ENCODE measurements around the gene APEX2. TPM values are rescaled to one million over a fixed set of nuclear protein-coding genes. Genes with fewer than 3 reads are reported as not detected.
A peak's percentile ranks its signal among the peaks of the same experiment; 100 is the strongest.
"Not testable (repeated sequence)": the region's sequence is repeated elsewhere in the genome, so short reads cannot be mapped to it uniquely, and the experiment has no call there.

APEX2 gene
- total RNA-seq, 5 donors from 2014 or later (not counting 1 experiment from before 2014, with no cell fraction given), result 7.5 to 17.2 (median 15.3) TPM

GRCh38 chrX:55050599-55050998 lies 50.4 kb downstream of the APEX2 start:
- H3K27me3 Mint-ChIP-seq; POLR2A ChIA-PET; H3K27me3 ChIP-seq (replicated peaks in 1 of 2; ENCODE audit: control insufficient read depth in 2 of 2, extremely low read depth in 1 of 2, insufficient read depth in 2 of 2, low read length in 1 of 2); ATAC-seq (replicated peaks in 1 of 4); H3K9me3 ChIP-seq; H3K4me1 Mint-ChIP-seq; H3K9me3 Mint-ChIP-seq; H3K4me3 Mint-ChIP-seq; DNase-seq; H3K4me3 ChIP-seq (ENCODE audit: control insufficient read depth in 1 of 2, extremely low read depth in 1 of 2, low read length in 1 of 2); H3K36me3 Mint-ChIP-seq; H3K4me1 ChIP-seq (ENCODE audit: control insufficient read depth in 1 of 2, extremely low read depth in 1 of 2, insufficient read depth in 2 of 2, low read length in 2 of 2); H3K27ac Mint-ChIP-seq; H3K36me3 ChIP-seq (ENCODE audit: control insufficient read depth in 2 of 2, extremely low read depth in 1 of 2, insufficient read depth in 1 of 2, low read length in 1 of 2); CTCF ChIA-PET; H3K27ac ChIP-seq (ENCODE audit: low read length): not testable (repeated sequence)
- WGBS (ENCODE audit: insufficient coverage), result no CpG with 5 or more reads among the region's 2 CpGs

DNA sequence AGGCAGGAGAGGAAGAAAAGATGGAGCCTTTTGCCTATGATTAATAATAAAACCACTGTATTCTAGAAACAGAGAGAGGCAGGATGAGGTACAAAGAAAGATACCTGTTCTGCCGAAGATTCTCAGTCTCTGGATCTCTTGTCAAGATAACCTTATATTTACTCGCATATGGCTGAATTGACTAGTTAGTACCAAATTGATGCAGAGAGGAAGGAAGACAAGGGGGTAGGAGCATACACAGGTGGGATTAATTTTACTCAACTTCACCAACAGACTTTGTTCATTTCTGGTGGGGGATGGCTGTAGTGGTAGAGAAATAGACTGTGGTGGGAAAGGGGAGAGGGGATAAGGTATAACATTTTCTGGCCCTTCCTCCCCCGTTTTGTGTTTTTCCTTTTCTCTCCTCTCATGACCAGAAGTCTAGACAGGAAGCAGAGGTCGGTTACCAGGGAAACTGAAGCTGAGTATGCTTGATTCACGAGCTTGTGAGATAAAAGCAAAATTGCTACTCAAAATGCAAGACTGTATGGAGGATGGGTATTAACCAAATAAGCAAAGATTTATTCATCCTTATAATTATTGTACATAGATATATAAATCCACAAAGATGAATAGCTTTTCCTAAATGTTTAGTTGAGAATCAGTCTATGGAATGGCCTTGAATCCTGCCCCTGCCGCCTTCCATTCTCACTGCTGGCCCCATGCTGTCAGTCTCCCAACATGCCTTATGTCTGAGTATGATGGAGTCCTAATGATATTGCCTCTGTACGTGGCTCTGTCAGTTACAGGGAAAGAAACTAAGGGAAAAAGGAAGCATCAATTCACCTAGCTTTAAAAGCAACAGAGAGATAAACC lies 56.9 kb downstream of the APEX2 start:
- no peaks in the 10 kb centered on the region for H3K9me3 Mint-ChIP-seq
- H3K36me3 Mint-ChIP-seq, result no peaks in the 10 kb centered on the region
- H3K4me3 Mint-ChIP-seq, result peak overlapping the region; percentile 59 to 75 (median 68)
- ChIA-PET POLR2A (interaction anchor here in 1 of 2 donors (0.6 to 1.0 kb wide), 2 partner anchors 103 to 248 kb away, joined by 3 read pairs; no protein-coding TSS in a partner anchor), CTCF (interaction anchor here (0.5 to 1.3 kb wide), 8 partner anchors 57 to 1975 kb away, joined by 3 to 7 read pairs (median 5); partner anchors contain the start of gene APEX2 (in 1 of the 2))
- Histone ChIP-seq H3K27ac (ENCODE audit: low read length) (no peak overlapping the region), H3K36me3 (ENCODE audit: control insufficient read depth in 2 of 2, extremely low read depth in 1 of 2, insufficient read depth in 1 of 2, low read length in 1 of 2) (no peaks in the 10 kb centered on the region), H3K9me3 (no peaks in the 10 kb centered on the region), H3K4me3 (ENCODE audit: control insufficient read depth in 1 of 2, extremely low read depth in 1 of 2, low read length in 1 of 2) (peak overlapping the region; percentile 9 to 51), H3K4me1 (ENCODE audit: control insufficient read depth in 1 of 2, extremely low read depth in 1 of 2, insufficient read depth in 2 of 2, low read length in 2 of 2) (peaks cover 3 to 10% of the 10 kb centered on the region in 2 experiments), H3K27me3 (replicated peaks in 1 of 2; ENCODE audit: control insufficient read depth in 2 of 2, extremely low read depth in 1 of 2, insufficient read depth in 2 of 2, low read length in 1 of 2) (no peaks in the 10 kb centered on the region)
- ATAC-seq (replicated peaks in 1 of 4) (peak; percentile 89 to 91 (median 91)), DNase-seq (peak in 18 of 35 experiments; percentile 0 to 69 (median 12))
- H3K27ac Mint-ChIP-seq, result peak overlapping the region; percentile 64 to 87
- 20% methylated on average over 1 of the region's 7 CpGs for whole genome bisulfite sequencing (ENCODE audit: insufficient coverage)
- H3K4me1 Mint-ChIP-seq, result peaks cover 18 to 24% (median 22%) of the 10 kb centered on the region in 3 donors
- peaks cover 0 to 19% of the 10 kb centered on the region in 2 donors for H3K27me3 Mint-ChIP-seq

GRCh38 chrX:55057675-55058249 lies 57.6 kb downstream of the APEX2 start:
- H3K9me3 Mint-ChIP-seq, result no peaks in the 10 kb centered on the region
- H3K27ac ChIP-seq (ENCODE audit: low read length), result no peak overlapping the region
- peak in 15 of 35 experiments; percentile 3 to 67 (median 15) for DNase-seq
- peaks cover 18 to 24% (median 22%) of the 10 kb centered on the region in 3 donors for H3K4me1 Mint-ChIP-seq
- H3K27me3 Mint-ChIP-seq, result peaks cover 0 to 23% of the 10 kb centered on the region in 2 donors
- peak overlapping the region; percentile 9 to 51 for H3K4me3 ChIP-seq (ENCODE audit: control insufficient read depth in 1 of 2, extremely low read depth in 1 of 2, low read length in 1 of 2)
- H3K9me3 ChIP-seq, result no peaks in the 10 kb centered on the region
- no CpG with 5 or more reads among the region's 5 CpGs for WGBS (ENCODE audit: insufficient coverage)
- H3K36me3 ChIP-seq (ENCODE audit: control insufficient read depth in 2 of 2, extremely low read depth in 1 of 2, insufficient read depth in 1 of 2, low read length in 1 of 2), result no peaks in the 10 kb centered on the region
- ATAC-seq (replicated peaks in 1 of 4), result peak; percentile 54 to 70 (median 68)
- H3K36me3 Mint-ChIP-seq, result no peaks in the 10 kb centered on the region
- H3K27me3 ChIP-seq (replicated peaks in 1 of 2; ENCODE audit: control insufficient read depth in 2 of 2, extremely low read depth in 1 of 2, insufficient read depth in 2 of 2, low read length in 1 of 2), result no peaks in the 10 kb centered on the region
- H3K4me1 ChIP-seq (ENCODE audit: control insufficient read depth in 1 of 2, extremely low read depth in 1 of 2, insufficient read depth in 2 of 2, low read length in 2 of 2), result peaks cover 3 to 10% of the 10 kb centered on the region in 2 experiments
- H3K4me3 Mint-ChIP-seq, result peak overlapping the region; percentile 59 to 75 (median 68)
- ChIA-PET CTCF (interaction anchor here (0.8 to 1.3 kb wide), 6 partner anchors 58 to 1015 kb away, joined by 3 to 7 read pairs (median 5); partner anchors contain the start of gene APEX2 (in 1 of the 2)), POLR2A (interaction anchor here in 1 of 2 donors (0.6 to 1.0 kb wide), 2 partner anchors 102 to 249 kb away, joined by 3 read pairs; no protein-coding TSS in a partner anchor)
- peak overlapping the region in 1 of 2 donors; percentile 87 for H3K27ac Mint-ChIP-seq

Other genes starting within 250 kb of the APEX2 start
- gene ITIH6, start 202.1 kb upstream of the APEX2 start, total RNA-seq, result not detected
- 10 to 100 TPM; 64.5 to 99.3 (median 91.8) TPM for gene MAGED2, start 192.6 kb upstream of the APEX2 start, total RNA-seq
- 1 to 10 TPM in 4 of 5 donors, under 1 TPM in 1; 0.68 to 3.0 (median 1.9) TPM for gene TRO, start 79.5 kb upstream of the APEX2 start, total RNA-seq
- gene PFKFB1, start 6.2 kb upstream of the APEX2 start, total RNA-seq, result 1 to 10 TPM in 1 of 5 donors, under 1 TPM in 4; 0.18 to 1.4 (median 0.61) TPM
- not detected for gene ALAS2, start 30.6 kb downstream of the APEX2 start, total RNA-seq
- gene PAGE2B, start 74.7 kb downstream of the APEX2 start, total RNA-seq, result 1 to 10 TPM in 1 of 5 donors, under 1 TPM in 2, not detected in 2; 0.59 to 1.6 (median 0.85) TPM
- gene PAGE2, start 88.7 kb downstream of the APEX2 start, total RNA-seq, result not detected
- 1 to 10 TPM in 1 of 5 donors, under 1 TPM in 1, not detected in 3; 0.53 to 1.1 TPM for gene PAGE5, start 220.0 kb downstream of the APEX2 start, total RNA-seq

Measured in T-cell (primary cell).